Tibial nerve (tissue), 4 donors: ENCODE results near the gene CRTC1.

Experiments used
- EP300 ChIP-seq, 2 donors: sonication (generic); formaldehyde crosslinking; IDR thresholded peaks; one replicate each; pipeline ENCODE4 v1.6.1; 2017; ENCODE audit warnings: antibody characterized with exemption in 2 of 2, mild to moderate bottlenecking in 1 of 2
- TF ChIP-seq, protein P1 (sequence below), 5 experiments: fragments of 200-600 bp in 3 of 5; fragments of 450-650 bp in 2 of 5; sonication (generic) in 3 of 5; IDR thresholded peaks; one replicate each; pipeline ENCODE4 v1.5.1; 2016 to 2019; ENCODE audit warnings: antibody characterized with exemption in 5 of 5, mild to moderate bottlenecking in 3 of 5, moderate library complexity in 2 of 5

DNA sequence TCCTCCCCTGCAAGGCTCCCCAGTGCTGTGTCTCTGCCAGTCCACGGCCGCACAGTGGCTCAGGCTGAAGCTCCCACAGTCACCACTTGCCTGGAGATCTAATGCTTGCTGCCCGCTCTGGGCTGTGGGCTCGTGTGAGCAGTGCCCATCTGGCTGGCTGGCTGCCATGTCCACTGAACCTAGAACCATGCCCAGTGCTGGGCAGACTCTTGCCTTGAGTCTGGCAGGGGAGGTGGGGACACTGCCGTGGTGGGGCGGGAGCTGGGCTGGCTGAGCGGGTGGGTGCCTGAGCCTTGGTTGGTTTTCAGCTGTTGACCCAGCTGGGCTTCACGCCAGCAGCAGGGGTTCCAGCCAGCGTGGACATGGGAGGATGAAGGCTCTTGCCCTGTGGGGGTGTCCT lies 52.3 kb downstream of the CRTC1 start:
- TF ChIP-seq, protein P1, sequence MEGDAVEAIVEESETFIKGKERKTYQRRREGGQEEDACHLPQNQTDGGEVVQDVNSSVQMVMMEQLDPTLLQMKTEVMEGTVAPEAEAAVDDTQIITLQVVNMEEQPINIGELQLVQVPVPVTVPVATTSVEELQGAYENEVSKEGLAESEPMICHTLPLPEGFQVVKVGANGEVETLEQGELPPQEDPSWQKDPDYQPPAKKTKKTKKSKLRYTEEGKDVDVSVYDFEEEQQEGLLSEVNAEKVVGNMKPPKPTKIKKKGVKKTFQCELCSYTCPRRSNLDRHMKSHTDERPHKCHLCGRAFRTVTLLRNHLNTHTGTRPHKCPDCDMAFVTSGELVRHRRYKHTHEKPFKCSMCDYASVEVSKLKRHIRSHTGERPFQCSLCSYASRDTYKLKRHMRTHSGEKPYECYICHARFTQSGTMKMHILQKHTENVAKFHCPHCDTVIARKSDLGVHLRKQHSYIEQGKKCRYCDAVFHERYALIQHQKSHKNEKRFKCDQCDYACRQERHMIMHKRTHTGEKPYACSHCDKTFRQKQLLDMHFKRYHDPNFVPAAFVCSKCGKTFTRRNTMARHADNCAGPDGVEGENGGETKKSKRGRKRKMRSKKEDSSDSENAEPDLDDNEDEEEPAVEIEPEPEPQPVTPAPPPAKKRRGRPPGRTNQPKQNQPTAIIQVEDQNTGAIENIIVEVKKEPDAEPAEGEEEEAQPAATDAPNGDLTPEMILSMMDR (IDR thresholded peaks at IDR 0.05) = no peak
- no peak for TF ChIP-seq EP300 (IDR thresholded peaks at IDR 0.05)
